ENCODE results near the gene SELENOH. TPM values are rescaled to one million over a fixed set of nuclear protein-coding genes. Genes with fewer than 3 reads are reported as not detected.
A peak's percentile ranks its signal among the peaks of the same experiment; 100 is the strongest.
"Not testable (repeated sequence)": the region's sequence is repeated elsewhere in the genome, so short reads cannot be mapped to it uniquely, and the experiment has no call there.

The SELENOH gene
- total RNA-seq, 4 donors from 2014 or later: 130 to 271 (median 169) TPM

- peaks cover 21 to 22% of the 10 kb centered on the region in 2 donors for H3K4me1 ChIP-seq
- no peak for TF ChIP-seq CTCF (IDR thresholded peaks at IDR 0.05)
- TF ChIP-seq POLR2A (IDR thresholded peaks at IDR 0.05): no peak
- no peaks in the 10 kb centered on the region for H3K36me3 ChIP-seq
- no peaks in the 10 kb centered on the region for H3K9me3 ChIP-seq
- no peaks in the 10 kb centered on the region for H3K27me3 ChIP-seq
- WGBS, 2 donors: 0% methylated on average over 51 to 52 of the region's 53 CpGs
- intact Hi-C loops (cut with DNase I): loop anchor here (5.0 kb wide), 1 partner anchor 35 kb away; no protein-coding TSS in a partner anchor
- peak; percentile 94 to 96 for DNase-seq
- H3K4me3 ChIP-seq (replicated peaks in 1 of 3): peak within 1 kb of the TSS; percentile 49 to 78 (median 55)
- H3K27ac ChIP-seq: peak within 1 kb of the TSS; percentile 40 to 93 (median 71)
Measured at GRCh38 chr11:57712256-57713150, 28.8 kb upstream of the SELENOH start, which contains the start of gene TMX2. Gene TMX2, plus strand, starts transcription at chr11:57712593. Its CDS starts 26 bp downstream, at chr11:57712619.

- WGBS, 2 donors: 93 to 95% methylated on average over 2 of the region's 2 CpGs
- H3K9me3 ChIP-seq: no peaks in the 10 kb centered on the region
Measured at GRCh38 chr11:57713835-57714234, 27.5 kb upstream of the SELENOH start.

GRCh38 chr11:57716726-57717125 lies 24.6 kb upstream of the SELENOH start:
- H3K36me3 ChIP-seq; H3K4me3 ChIP-seq (replicated peaks in 1 of 3); intact Hi-C loops (cut with DNase I); H3K27ac ChIP-seq; H3K9me3 ChIP-seq; DNase-seq; H3K27me3 ChIP-seq: not testable (repeated sequence)
- WGBS, 2 donors: 94% methylated on average over 20 of the region's 34 CpGs; no CpG with 5 or more reads in 1 of the 2 donors
- H3K4me1 ChIP-seq: peaks cover 13 to 15% of the 10 kb centered on the region in 2 donors

More at GRCh38 chr11:57713835-57714234, 27.5 kb upstream of the SELENOH start:
- intact Hi-C loops (cut with DNase I): loop anchor here (5.0 kb wide), 1 partner anchor 37 kb away; no protein-coding TSS in a partner anchor
- peaks cover 21 to 22% of the 10 kb centered on the region in 2 donors for H3K4me1 ChIP-seq
- no peak for DNase-seq
- no peak overlapping the region for H3K4me3 ChIP-seq (replicated peaks in 1 of 3)
- H3K27ac ChIP-seq: no peak overlapping the region
- peaks cover 0 to 3% of the 10 kb centered on the region in 2 donors for H3K36me3 ChIP-seq
- TF ChIP-seq CTCF (IDR thresholded peaks at IDR 0.05) (no peak), POLR2A (IDR thresholded peaks at IDR 0.05) (no peak)
- H3K27me3 ChIP-seq: no peaks in the 10 kb centered on the region

GRCh38 chr11:57727185-57727584 lies 14.1 kb upstream of the SELENOH start:
- Histone ChIP-seq H3K27me3 (no peaks in the 10 kb centered on the region), H3K4me3 (replicated peaks in 1 of 3) (no peak overlapping the region), H3K27ac (no peak overlapping the region), H3K4me1 (no peaks in the 10 kb centered on the region), H3K36me3 (no peaks in the 10 kb centered on the region), H3K9me3 (no peaks in the 10 kb centered on the region)
- TF ChIP-seq POLR2A (IDR thresholded peaks at IDR 0.05) (no peak), CTCF (IDR thresholded peaks at IDR 0.05) (no peak)
- intact Hi-C loops (cut with DNase I): no loop called here
- WGBS, 2 donors: 73 to 93% methylated on average over 2 of the region's 2 CpGs
- DNase-seq: no peak

- no peaks in the 10 kb centered on the region for H3K9me3 ChIP-seq
- no peaks in the 10 kb centered on the region for H3K27me3 ChIP-seq
- no peak for DNase-seq
- TF ChIP-seq CTCF (IDR thresholded peaks at IDR 0.05) (no peak), POLR2A (IDR thresholded peaks at IDR 0.05) (no peak)
- WGBS, 2 donors: 70 to 74% methylated on average over 7 of the region's 7 CpGs
- no peaks in the 10 kb centered on the region for H3K4me1 ChIP-seq
- H3K4me3 ChIP-seq (replicated peaks in 1 of 3): no peak overlapping the region
- H3K36me3 ChIP-seq: no peaks in the 10 kb centered on the region
- intact Hi-C loops (cut with DNase I): no loop called here
- H3K27ac ChIP-seq: no peak overlapping the region
Measured at GRCh38 chr11:57728829-57729228, 12.5 kb upstream of the SELENOH start.

All from thyroid gland (tissue), 4 donors.